SW 1271 (cell line): ENCODE results near the gene DRC3.
A peak's percentile ranks its signal among the peaks of the same experiment; 100 is the strongest.
"Not testable (repeated sequence)": the region's sequence is repeated elsewhere in the genome, so short reads cannot be mapped to it uniquely, and the experiment has no call there.

ENCODE experiments used
- DNase-seq, 2 experiments: peaks; one replicate each; lab custom pipeline; 2025; lab: John Stamatoyannopoulos, UW

DRC3 gene

GRCh38 chr17:17972126-17972951, at the start of gene DRC3, which contains the start of gene TOM1L2:
Gene DRC3, plus strand, starts transcription at chr17:17972862. Its CDS starts 4,737 bp downstream, at chr17:17977599.
Gene TOM1L2, minus strand, starts transcription at chr17:17972400. Its CDS starts 87 bp downstream, at chr17:17972313.
- DNase-seq: peak; percentile 100

- no peak for DNase-seq
Measured at GRCh38 chr17:17924131-17924856, 48.4 kb upstream of the DRC3 start.

- no peak for DNase-seq
Measured at GRCh38 chr17:17924857-17925250, 47.8 kb upstream of the DRC3 start.

GRCh38 chr17:17926036-17926435, 46.6 kb upstream of the DRC3 start:
- DNase-seq: no peak

GRCh38 chr17:17926840-17927449, 45.7 kb upstream of the DRC3 start:
- DNase-seq: no peak

- no peak for DNase-seq
Measured at GRCh38 chr17:17928398-17929287, 44.0 kb upstream of the DRC3 start.

- no peak for DNase-seq
Measured at GRCh38 chr17:17929655-17930380, 42.8 kb upstream of the DRC3 start.

- no peak for DNase-seq
Measured at GRCh38 chr17:17930674-17931073, 42.0 kb upstream of the DRC3 start.

- no peak for DNase-seq
Measured at GRCh38 chr17:17931159-17931558, 41.5 kb upstream of the DRC3 start.

GRCh38 chr17:17933775-17934174, 38.9 kb upstream of the DRC3 start:
- no peak for DNase-seq

GRCh38 chr17:17934214-17934613, 38.4 kb upstream of the DRC3 start:
- no peak for DNase-seq

- no peak for DNase-seq
Measured at GRCh38 chr17:17934806-17935205, 37.9 kb upstream of the DRC3 start.

- peak in 1 of 2 experiments; percentile 25 for DNase-seq
Measured at GRCh38 chr17:17935321-17936271, 37.1 kb upstream of the DRC3 start.

- no peak for DNase-seq
Measured at GRCh38 chr17:17937201-17937853, 35.3 kb upstream of the DRC3 start.

- DNase-seq: no peak
Measured at GRCh38 chr17:17937958-17938357, 34.7 kb upstream of the DRC3 start.

- no peak for DNase-seq
Measured at GRCh38 chr17:17938388-17939107, 34.1 kb upstream of the DRC3 start.

- not testable (repeated sequence) for DNase-seq
Measured at GRCh38 chr17:17939941-17940340, 32.7 kb upstream of the DRC3 start.

- no peak for DNase-seq
Measured at GRCh38 chr17:17940441-17940911, 32.2 kb upstream of the DRC3 start.
